GM18520 (cell line): ENCODE data around the gene IRF6.

Experiments used
- ATAC-seq: cut with Tn5 transposase; IDR thresholded peaks from one replicate; pipeline ENCODE4 v1.9.1; 2021; ENCODE audit not compliant: unreplicated experiment

The IRF6 gene

DNA sequence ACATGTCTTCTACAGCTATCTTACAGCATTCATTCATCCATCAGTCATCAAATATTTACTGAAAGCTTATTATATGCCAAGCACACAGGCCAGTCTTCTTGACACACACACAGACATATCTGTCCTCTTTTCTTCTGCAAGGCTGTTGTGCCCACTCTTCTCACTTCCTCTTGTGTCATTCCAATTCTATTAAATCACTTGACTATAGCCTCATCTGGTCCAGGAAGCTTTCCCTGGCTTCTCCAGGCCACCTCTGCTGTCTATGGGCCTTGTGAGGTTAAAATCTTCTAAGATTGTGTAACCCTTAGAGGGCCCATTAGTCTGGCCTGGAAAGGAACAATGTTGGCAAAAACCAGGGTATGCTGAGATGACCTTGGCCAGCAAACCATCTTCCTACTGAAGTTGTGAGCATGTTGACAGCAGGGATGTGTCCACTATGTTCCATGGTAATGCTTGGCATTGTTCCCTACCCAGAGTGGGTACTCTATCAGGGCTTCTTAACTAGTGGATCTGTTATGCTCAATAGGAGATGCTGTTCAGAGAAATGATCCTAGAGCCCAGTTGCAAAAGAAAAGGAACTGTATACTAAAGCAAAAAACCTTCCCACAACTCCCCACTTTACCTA is 44.8 kb downstream of the IRF6 start:
- ATAC-seq, result no peak

GRCh38 chr1:209759829-209760359 is 46.0 kb downstream of the IRF6 start:
- no peak for ATAC-seq

DNA sequence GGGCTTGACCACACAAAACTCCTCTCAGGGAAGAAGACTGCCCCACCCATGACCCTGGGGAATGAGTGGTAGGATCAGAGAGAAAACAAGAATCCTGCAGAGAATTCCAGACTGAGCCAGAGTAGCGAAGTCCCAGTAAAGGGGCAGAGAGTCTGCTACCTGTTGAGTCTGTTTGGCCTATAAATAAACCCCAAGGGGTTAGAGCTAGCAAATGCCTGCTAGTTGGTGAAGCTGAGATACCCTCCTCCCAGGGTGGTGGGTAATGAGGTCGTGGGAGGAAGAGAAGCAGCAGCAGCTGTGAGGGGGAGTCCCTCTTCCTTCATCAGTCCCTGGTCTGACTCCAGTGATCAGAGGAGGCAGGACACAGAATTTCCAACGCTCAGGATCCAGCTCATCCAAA is 47.5 kb downstream of the IRF6 start:
- ATAC-seq, result no peak

DNA sequence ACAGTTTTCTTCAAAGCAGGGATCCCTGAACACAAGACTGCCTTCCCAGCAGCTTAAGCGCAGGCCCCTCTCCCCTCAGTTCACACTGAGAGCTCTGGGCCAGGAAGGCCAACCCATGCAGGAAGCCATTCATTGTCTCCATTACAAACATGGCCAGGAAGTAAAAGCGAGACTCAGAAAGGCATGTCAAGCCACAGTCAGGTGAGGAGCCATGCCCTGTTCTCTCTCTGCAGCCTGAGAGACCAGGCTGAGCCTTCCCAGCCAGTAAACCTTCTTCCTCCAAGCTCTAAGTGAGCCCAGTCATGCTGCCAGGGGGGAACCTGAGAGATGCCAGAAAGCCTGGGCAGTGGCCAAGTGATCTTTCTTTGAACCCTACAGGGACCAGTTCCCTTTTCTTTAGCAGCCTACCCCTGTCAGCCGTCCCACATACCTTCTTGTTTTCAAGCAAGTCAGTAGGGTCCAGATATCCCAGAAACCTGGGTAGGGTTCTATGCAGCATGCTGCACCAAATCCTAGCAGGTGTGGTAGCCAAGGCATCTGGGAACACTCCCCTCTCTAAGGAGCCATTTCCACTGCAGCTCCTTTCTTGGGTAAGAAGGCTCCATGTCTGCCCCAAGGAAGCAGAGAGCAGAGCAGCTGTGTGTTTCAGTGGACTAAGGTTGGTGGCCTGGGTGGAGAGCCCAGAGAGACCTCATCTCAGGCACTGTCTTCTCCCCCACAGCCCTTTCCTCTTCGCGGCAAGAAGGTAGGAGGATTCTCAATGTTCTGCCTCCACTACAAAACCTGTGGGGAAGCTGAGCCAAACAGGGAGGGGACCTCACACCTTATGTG is 49.1 kb downstream of the IRF6 start:
- ATAC-seq, result no peak

DNA sequence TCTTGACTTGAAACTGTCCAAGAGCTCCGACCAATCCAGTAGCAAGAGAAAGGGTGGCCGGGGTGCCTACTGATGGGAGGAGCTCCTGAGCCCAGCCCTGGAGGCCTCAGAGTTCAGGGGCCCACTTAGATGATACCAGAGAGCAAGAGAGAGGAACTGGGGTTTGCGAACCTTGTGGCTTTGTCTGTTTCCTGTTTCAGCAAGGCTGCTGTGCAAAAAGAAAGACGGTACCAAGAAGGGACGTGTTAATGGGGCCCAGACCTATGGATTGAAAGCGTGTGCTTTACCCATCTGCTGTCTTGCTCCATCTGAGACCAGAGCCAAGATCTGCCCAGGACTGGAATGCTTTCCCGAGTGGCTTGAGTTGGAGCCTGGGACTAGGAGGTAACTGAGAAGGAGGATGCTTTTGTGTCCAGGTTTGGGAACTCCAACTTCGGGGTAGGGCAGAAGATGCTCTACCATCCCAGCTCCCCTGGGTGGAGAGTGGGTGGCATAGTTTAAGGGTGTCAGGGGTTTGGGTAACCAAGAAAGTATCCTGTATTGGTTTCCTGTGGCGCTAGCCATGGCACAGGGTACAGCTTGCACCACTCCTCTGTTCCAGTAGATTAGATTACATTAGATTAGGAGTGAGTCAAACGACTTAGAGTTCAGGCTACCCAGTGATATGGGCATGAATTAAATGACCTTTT is 49.9 kb downstream of the IRF6 start, which contains the start of gene TRAF3IP3:
Gene TRAF3IP3, plus strand, starts transcription at position 128 of the 689 bp plus-strand sequence. CDS start 3,987 bp downstream, outside the sequence.
- ATAC-seq, result peak; percentile 67

- no peak for ATAC-seq
Observed at GRCh38 chr1:209755256-209755655, 50.7 kb downstream of the IRF6 start.

- no peak for ATAC-seq
Observed at GRCh38 chr1:209752890-209753289, 53.1 kb downstream of the IRF6 start.

GRCh38 chr1:209751627-209752231 is 54.2 kb downstream of the IRF6 start:
- ATAC-seq, result peak; percentile 28

DNA sequence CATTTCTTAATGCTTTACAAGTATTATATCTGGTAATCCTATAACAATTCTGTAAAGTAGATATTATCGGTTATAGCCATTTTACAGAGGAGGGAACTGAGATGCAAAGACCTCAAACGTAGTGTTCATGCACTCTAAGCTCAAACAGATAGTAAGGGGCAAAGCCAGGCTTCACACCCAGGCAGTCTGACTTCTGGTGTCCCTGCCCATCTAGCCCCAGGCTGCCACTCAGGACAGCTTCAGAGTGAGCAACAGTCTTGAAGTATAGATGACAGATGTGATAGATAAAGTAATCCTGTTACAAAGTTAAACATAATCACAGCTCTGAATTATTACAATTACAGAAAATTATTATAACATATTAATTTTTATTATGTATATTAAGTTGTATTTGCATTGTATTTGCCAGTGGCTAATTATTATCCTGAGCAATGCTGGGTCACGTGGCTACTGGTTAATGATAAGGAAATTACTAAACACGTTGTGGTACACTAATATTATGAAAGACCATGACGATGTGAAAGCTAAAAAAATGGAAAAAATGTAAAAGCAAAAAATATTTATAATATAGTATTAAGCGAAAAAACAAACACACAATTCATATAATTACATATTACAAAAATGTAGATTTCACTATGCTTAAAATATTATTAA is 56.1 kb downstream of the IRF6 start:
- no peak for ATAC-seq

GRCh38 chr1:209749205-209749604 is 56.7 kb downstream of the IRF6 start:
- no peak for ATAC-seq

GRCh38 chr1:209748620-209749019 is 57.3 kb downstream of the IRF6 start:
- no peak for ATAC-seq

DNA sequence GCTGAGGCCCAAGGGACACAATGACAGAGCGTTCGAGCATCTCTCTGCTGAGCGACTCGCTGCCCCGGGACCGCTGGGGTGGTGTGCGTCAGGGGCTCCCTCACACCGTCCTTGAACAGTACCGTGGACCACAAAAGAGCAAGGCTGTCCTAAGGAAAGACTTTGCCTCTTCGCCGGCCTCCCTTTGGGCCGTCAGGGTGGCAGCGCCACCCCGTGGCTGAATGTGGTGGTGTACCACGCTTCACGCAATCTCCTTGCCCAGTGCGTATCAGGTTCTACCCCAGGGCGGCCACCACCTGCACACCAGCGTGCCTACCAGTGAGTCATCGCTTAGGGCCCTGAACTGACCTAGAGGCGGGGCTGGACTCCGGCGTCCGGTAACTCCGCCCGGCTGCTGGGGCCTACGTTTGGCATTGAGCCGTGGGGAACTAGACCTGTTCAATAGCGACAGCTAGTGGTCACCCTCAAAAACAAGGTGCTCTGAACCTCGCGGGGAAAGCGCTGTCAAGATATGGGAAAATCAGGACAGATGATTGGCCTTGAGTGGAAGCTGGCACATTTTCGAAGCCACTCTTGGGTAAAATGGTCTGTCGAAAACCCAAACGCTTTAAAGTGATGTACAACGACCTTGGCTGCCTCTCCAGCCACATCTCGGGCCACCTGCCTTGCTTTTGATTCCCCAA is 58.2 kb downstream of the IRF6 start:
- peak; percentile 77 for ATAC-seq

GRCh38 chr1:209746451-209747165 is 59.3 kb downstream of the IRF6 start:
- ATAC-seq, result no peak

GRCh38 chr1:209743145-209743482 is 62.8 kb downstream of the IRF6 start:
- ATAC-seq, result no peak

DNA sequence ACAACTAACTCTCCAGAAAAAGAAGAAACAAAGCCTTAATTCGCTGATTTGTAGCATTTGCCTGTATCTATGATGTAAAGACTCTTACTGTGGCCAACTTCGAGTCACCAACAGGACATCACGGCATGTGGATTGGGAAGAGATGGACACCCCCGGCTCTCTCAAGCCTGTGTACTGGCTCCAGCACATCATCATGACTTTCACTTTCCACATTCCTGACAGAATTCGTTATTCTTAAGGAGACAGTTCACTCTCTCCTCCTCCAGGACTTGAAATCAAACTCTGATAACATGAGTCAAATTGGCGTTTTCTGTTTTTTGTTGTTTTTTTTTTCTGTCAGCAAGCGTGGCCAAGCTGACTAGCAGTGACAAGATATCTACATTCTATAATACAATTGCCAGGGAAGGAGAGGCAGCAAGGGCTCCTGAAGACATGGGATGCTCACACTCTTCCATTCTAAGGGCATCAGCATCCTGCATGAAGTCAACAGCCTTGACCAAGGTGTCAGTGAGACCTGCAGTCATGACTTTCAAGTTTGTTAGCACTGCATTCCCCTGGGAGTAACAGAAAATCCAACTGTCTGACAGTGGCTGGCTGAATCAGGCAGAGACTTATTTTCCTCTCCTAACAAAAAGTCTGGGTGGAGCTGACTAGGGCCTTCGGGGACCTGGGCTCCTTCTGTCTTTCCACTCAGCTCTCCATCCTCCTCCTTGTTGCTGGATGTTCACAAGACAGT is 63.4 kb downstream of the IRF6 start:
- no peak for ATAC-seq

DNA sequence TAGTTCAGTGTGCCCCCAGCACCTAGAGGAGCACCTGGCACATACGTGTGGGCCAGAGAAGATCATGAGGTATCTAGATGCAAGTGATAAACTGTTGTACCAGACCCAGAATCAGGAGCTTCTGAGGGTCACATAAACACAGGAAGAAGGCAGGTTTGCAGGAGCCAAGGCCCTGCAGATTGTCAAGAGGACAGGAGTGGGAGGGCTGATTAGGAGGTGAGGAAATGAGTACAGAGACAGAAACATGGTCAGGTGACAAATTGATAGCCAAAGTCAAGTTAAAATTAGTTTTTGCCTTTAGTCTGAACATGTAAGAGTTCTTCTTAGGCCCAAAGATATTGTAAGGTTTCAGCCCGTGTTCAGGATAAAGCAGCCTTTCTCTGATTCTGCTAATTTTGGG is 64.1 kb downstream of the IRF6 start:
- ATAC-seq, result no peak

DNA sequence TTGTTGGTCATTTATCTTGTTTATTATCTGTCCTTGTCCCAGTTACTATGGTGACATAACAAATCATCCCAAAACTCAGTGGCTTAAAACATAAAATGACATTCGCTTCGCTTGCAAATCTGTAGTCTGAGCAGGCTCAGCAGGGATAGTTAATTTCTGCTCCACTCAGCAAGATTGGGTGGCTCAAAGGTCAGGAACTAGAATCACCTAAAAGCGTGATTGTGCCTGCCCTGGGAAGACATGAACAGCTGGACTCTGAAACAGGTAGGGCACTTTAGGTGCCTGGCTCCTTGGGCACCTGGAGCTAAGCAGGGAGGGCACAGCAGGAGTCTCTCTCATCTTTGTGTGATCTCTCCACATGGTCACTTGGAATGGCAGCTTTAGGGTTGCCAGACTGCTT is 64.7 kb downstream of the IRF6 start:
- ATAC-seq, result no peak

GRCh38 chr1:209738270-209738669 is 67.7 kb downstream of the IRF6 start:
- no peak for ATAC-seq

GRCh38 chr1:209737118-209737505 is 68.8 kb downstream of the IRF6 start:
- no peak for ATAC-seq
